Effector memory CD8-positive, alpha-beta T cell (primary cell): Measurements from ENCODE around the gene MARK4.
"Not testable (repeated sequence)": the region's sequence is repeated elsewhere in the genome, so short reads cannot be mapped to it uniquely, and the experiment has no call there.

Source experiments
- ATAC-seq: fragments of 150-1000 bp; cut with Tn5 transposase; replicated peaks from 2 replicates; pipeline ENCODE4 v1.10.0; 2021; ENCODE audit warnings: mild to moderate bottlenecking, moderate library complexity
- DNase-seq, 3 experiments: peaks; one replicate each; pipeline ENCODE4 v3.0.0; 2021
- H3K27ac Mint-ChIP-seq, 2 donors: one replicate each; pipeline ENCODE4 v1.8.0; 2022; ENCODE audit warnings: mild to moderate bottlenecking in 2 of 2, mixed read lengths in 2 of 2, moderate library complexity in 2 of 2
- H3K27me3 Mint-ChIP-seq, 2 donors: one replicate each; pipeline ENCODE4 v1.8.0; 2022; ENCODE audit warnings: mixed read lengths in 2 of 2
- H3K36me3 Mint-ChIP-seq: one replicate; pipeline ENCODE4 v1.8.0; 2022; ENCODE audit warnings: mild to moderate bottlenecking, moderate library complexity, mixed read lengths; ENCODE audit not compliant: insufficient read depth
- H3K4me1 Mint-ChIP-seq, 2 donors: one replicate each; pipeline ENCODE4 v1.8.0; 2022; ENCODE audit warnings: low read depth in 2 of 2, mixed read lengths in 2 of 2
- H3K4me3 Mint-ChIP-seq, 2 donors: one replicate each; pipeline ENCODE4 v1.8.0; 2022; ENCODE audit warnings: mild to moderate bottlenecking in 2 of 2, mixed read lengths in 2 of 2, moderate library complexity in 2 of 2
- H3K9me3 Mint-ChIP-seq, 2 donors: one replicate each; pipeline ENCODE4 v1.8.0; 2022; ENCODE audit warnings: mixed read lengths in 2 of 2

Gene MARK4

DNA sequence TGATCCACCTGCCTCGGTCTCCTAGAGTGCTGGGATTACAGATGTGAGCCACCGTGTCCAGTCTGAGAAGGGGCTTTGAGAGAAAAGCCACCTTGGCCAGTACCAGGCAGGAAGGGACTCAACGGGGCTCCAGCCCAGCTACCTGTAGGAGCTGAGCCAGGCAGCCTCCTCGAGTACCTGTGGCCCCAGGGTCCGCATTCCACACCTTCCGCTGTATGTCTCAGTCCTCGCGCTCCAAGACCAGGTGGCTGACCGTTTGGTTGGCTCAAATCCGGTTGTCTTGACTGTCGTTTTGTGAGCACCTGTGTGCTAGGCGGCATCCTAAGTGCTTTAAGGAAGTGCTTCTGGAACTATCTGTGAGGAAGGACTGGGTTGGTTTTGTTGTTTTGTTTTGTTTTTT lies 16.2 kb downstream of the MARK4 start:
- no peaks in the 10 kb centered on the region for H3K27me3 Mint-ChIP-seq
- peaks cover 4 to 8% of the 10 kb centered on the region in 2 donors for H3K4me1 Mint-ChIP-seq
- DNase-seq (no peak), ATAC-seq (no peak)
- no peaks in the 10 kb centered on the region for H3K9me3 Mint-ChIP-seq
- H3K27ac Mint-ChIP-seq = no peak overlapping the region
- peaks cover 42% of the 10 kb centered on the region for H3K36me3 Mint-ChIP-seq
- H3K4me3 Mint-ChIP-seq = no peak overlapping the region

DNA sequence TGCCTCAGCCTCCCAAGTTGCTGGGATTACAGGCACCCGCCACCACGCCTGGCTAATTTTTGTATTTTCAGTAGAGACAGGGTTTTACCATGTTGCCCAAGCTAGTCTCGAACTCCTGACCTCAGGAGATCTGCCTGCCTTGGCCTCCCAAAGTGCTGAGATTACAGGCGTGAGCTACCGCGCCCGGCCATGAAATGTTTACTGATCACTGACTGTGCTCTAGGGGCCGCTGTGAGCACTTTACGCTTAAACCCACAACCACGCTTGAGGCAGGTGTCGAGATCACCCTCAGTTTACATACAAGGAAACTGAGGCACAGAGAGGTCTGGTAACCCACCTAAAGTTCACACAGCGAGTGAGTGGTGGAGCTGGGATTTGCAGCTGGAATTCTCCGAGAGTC lies 18.9 kb downstream of the MARK4 start:
- not testable (repeated sequence) for DNase-seq, H3K4me3 Mint-ChIP-seq, H3K9me3 Mint-ChIP-seq, ATAC-seq, H3K27ac Mint-ChIP-seq, H3K27me3 Mint-ChIP-seq, H3K4me1 Mint-ChIP-seq
- H3K36me3 Mint-ChIP-seq = peaks cover 52% of the 10 kb centered on the region

DNA sequence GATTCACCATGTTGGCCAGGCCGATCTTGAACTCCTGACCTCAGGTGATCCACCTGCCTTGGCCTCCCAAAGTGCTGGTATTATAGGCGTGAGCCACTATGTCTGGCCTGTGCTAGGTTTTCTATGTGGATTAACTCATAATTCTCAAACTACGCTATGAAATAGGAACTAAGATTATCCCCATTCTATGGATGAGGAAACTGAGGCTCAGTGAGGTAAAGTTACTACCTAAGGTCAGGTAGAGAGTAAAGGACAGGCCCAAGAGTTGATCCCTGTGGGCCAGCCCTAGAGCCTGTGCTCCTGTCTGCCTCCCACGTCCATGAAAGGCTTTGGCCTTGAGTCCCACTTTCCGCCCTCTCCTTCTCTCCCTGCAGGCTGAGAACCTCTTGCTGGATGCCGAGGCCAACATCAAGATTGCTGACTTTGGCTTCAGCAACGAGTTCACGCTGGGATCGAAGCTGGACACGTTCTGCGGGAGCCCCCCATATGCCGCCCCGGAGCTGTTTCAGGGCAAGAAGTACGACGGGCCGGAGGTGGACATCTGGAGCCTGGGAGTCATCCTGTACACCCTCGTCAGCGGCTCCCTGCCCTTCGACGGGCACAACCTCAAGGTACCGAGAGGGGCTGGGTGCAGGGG lies 20.1 kb downstream of the MARK4 start:
- Mint-ChIP-seq H3K36me3 (peaks cover 54% of the 10 kb centered on the region), H3K27ac (no peak overlapping the region), H3K27me3 (no peaks in the 10 kb centered on the region), H3K9me3 (no peaks in the 10 kb centered on the region), H3K4me3 (no peak overlapping the region), H3K4me1 (no peaks in the 10 kb centered on the region)
- no peak for ATAC-seq
- DNase-seq = no peak

DNA sequence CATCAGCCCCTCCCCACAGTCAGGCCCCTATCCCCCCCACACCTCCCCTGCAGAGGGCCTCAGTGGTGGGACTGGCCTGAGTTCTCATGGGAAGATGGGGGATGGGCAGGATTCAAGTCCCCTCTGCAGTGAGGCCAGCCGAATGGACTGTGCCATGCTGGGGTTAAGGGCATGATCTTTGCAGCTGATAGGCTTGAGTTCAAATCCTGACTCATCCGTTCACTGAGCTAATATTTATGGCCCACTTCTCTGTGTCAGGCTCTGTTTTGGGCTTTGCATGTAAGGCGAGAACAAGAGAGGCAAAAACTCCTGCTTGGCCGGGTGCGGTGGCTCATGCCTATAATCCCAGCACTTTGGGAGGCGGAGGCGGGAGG lies 20.7 kb downstream of the MARK4 start:
- DNase-seq = no peak
- no peaks in the 10 kb centered on the region for H3K4me1 Mint-ChIP-seq
- H3K27ac Mint-ChIP-seq = no peak overlapping the region
- H3K9me3 Mint-ChIP-seq = no peaks in the 10 kb centered on the region
- peaks cover 59% of the 10 kb centered on the region for H3K36me3 Mint-ChIP-seq
- H3K27me3 Mint-ChIP-seq = no peaks in the 10 kb centered on the region
- H3K4me3 Mint-ChIP-seq = no peak overlapping the region
- ATAC-seq = no peak

GRCh38 chr19:45273521-45273855 lies 22.4 kb downstream of the MARK4 start:
- ATAC-seq (no peak), DNase-seq (no peak)
- Mint-ChIP-seq H3K4me3 (no peak overlapping the region), H3K9me3 (no peaks in the 10 kb centered on the region), H3K4me1 (no peaks in the 10 kb centered on the region), H3K27ac (no peak overlapping the region), H3K27me3 (no peaks in the 10 kb centered on the region), H3K36me3 (peaks cover 67% of the 10 kb centered on the region)

GRCh38 chr19:45275370-45275971 lies 24.4 kb downstream of the MARK4 start:
- Mint-ChIP-seq H3K4me1 (no peaks in the 10 kb centered on the region), H3K36me3 (peaks cover 77% of the 10 kb centered on the region), H3K27me3 (no peaks in the 10 kb centered on the region), H3K4me3 (no peak overlapping the region), H3K9me3 (no peaks in the 10 kb centered on the region), H3K27ac (no peak overlapping the region)
- ATAC-seq = no peak
- no peak for DNase-seq

DNA sequence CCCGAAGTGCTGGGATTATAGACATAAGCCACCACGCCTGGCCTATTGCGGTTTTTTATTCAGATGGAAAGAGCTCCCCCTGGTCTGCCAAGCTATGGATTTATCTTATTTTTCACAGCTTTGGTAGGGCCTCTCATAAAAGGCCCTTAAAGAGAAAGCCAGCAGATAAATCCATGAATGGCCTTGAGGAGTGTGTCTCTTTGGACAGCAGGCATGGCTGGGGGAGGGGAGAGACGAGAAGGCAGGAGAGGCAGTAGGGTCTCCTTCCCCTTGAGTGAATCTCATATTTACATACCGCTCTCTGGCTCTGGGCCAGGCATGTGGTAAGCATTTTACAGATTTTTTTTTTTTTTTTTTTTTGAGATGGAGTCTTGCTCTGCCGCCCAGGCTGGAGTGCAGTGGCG lies 25.2 kb downstream of the MARK4 start:
- Mint-ChIP-seq H3K36me3 (peaks cover 77% of the 10 kb centered on the region), H3K27ac (no peak overlapping the region), H3K4me1 (no peaks in the 10 kb centered on the region), H3K9me3 (no peaks in the 10 kb centered on the region), H3K4me3 (no peak overlapping the region), H3K27me3 (no peaks in the 10 kb centered on the region)
- ATAC-seq = no peak
- no peak for DNase-seq

DNA sequence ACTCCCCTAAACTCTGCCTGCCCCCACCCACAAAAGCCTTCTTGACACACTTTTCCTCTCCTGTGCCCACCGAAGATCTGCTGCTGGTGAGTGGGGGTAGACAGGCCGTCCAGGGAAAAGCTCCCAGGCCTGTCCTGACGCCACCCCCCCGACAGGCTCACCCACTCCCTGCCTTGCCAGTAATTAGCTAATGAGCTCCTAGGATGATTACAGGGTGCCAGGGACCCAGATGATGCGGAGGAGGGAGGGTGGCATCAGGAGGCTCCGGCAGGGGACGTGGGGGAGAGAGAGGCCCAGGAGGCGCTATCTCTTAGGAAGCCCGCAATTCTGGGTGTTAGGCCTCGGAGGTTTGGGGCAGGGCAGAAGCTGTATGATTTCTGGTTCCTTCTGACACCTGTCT lies 27.0 kb downstream of the MARK4 start:
- Mint-ChIP-seq H3K27me3 (no peaks in the 10 kb centered on the region), H3K4me1 (no peaks in the 10 kb centered on the region), H3K4me3 (no peak overlapping the region), H3K36me3 (peaks cover 78% of the 10 kb centered on the region), H3K9me3 (no peaks in the 10 kb centered on the region), H3K27ac (no peak overlapping the region)
- no peak for ATAC-seq
- no peak for DNase-seq

DNA sequence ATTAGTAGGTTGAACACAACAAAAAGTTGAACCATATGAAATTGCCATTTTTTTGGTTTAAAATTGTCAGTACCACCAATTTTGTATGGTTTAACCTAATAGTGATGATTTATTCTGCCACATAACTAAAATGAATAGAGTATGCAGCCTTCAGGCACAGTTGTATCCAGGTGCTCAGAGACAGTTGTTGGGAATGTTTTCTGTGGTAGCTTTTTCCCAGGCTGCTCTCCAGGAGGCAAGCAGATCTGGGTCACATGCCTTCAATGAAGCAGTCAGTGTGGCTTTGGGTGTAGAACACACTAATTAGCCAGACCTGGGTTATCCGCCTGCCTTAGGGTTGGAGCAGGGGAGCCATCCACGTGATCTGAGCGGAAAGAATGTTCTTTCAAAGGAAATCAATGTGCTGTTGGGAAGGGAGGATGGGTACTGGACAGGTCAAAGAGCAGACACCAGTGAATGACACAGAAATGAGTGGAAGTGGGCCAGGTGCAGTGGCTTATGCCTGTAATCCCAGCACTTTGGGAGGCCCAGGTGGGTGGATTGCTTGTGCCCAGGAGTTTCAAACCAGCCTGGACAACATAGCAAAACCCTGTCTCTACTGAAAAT lies 28.6 kb downstream of the MARK4 start:
- Mint-ChIP-seq H3K36me3 (peaks cover 72% of the 10 kb centered on the region), H3K9me3 (no peaks in the 10 kb centered on the region), H3K27ac (no peak overlapping the region)

GRCh38 chr19:45280471-45280961 lies 29.4 kb downstream of the MARK4 start:
- no peaks in the 10 kb centered on the region for H3K4me1 Mint-ChIP-seq
- no peak overlapping the region for H3K27ac Mint-ChIP-seq
- no peaks in the 10 kb centered on the region for H3K9me3 Mint-ChIP-seq
- H3K4me3 Mint-ChIP-seq = no peak overlapping the region
- H3K36me3 Mint-ChIP-seq = peaks cover 70% of the 10 kb centered on the region
- DNase-seq (no peak), ATAC-seq (no peak)
- no peaks in the 10 kb centered on the region for H3K27me3 Mint-ChIP-seq

More for the DNA sequence above, 28.6 kb downstream of the MARK4 start:
- Mint-ChIP-seq H3K4me1 (no peaks in the 10 kb centered on the region), H3K27me3 (no peaks in the 10 kb centered on the region), H3K4me3 (no peak overlapping the region)
- ATAC-seq (no peak), DNase-seq (no peak)

GRCh38 chr19:45283443-45284033 lies 32.5 kb downstream of the MARK4 start:
- Mint-ChIP-seq H3K9me3 (no peaks in the 10 kb centered on the region), H3K36me3 (peaks cover 61% of the 10 kb centered on the region), H3K4me1 (no peaks in the 10 kb centered on the region), H3K27ac (no peak overlapping the region), H3K4me3 (no peak overlapping the region), H3K27me3 (no peaks in the 10 kb centered on the region)
- ATAC-seq (no peak), DNase-seq (no peak)

GRCh38 chr19:45290381-45290931 lies 39.4 kb downstream of the MARK4 start:
- no peak for ATAC-seq
- Mint-ChIP-seq H3K9me3 (no peaks in the 10 kb centered on the region), H3K27ac (no peak overlapping the region), H3K4me1 (no peaks in the 10 kb centered on the region), H3K27me3 (no peaks in the 10 kb centered on the region), H3K4me3 (no peak overlapping the region), H3K36me3 (peaks cover 54% of the 10 kb centered on the region)
- no peak for DNase-seq

- ATAC-seq = no peak
- H3K9me3 Mint-ChIP-seq = no peaks in the 10 kb centered on the region
Measured at GRCh38 chr19:45291834-45292233, 40.8 kb downstream of the MARK4 start.

GRCh38 chr19:45293682-45294081 lies 42.6 kb downstream of the MARK4 start:
- H3K36me3 Mint-ChIP-seq = peaks cover 48% of the 10 kb centered on the region
- no peak for ATAC-seq

More at GRCh38 chr19:45291834-45292233, 40.8 kb downstream of the MARK4 start:
- H3K4me3 Mint-ChIP-seq = no peak overlapping the region
- peaks cover 51% of the 10 kb centered on the region for H3K36me3 Mint-ChIP-seq
- H3K27me3 Mint-ChIP-seq = no peaks in the 10 kb centered on the region
- no peaks in the 10 kb centered on the region for H3K4me1 Mint-ChIP-seq
- H3K27ac Mint-ChIP-seq = no peak overlapping the region
- no peak for DNase-seq

More at GRCh38 chr19:45293682-45294081, 42.6 kb downstream of the MARK4 start:
- Mint-ChIP-seq H3K9me3 (no peaks in the 10 kb centered on the region), H3K27ac (peak overlapping the region; percentile 41 to 82), H3K27me3 (no peaks in the 10 kb centered on the region), H3K4me3 (no peak overlapping the region), H3K4me1 (no peaks in the 10 kb centered on the region)
- no peak for DNase-seq
